ENCODE measurements around the gene SPAG16. TPM values are rescaled to one million over a fixed set of nuclear protein-coding genes. Genes with fewer than 3 reads are reported as not detected.

Gene SPAG16
- total RNA-seq (2021) (16.0 to 19.9 TPM (median 19.3 TPM) in 3 replicates), Bru-seq, nascent RNA (percentile 39 among the genes with signal in this experiment)
- long read RNA-seq, experiment 1, transcript SPAG16-207 (5 exons, 1,250 nt): major isoform, 68 of 93 reads
- long read RNA-seq, experiment 1, partial matches to known transcripts: 6 of 93 reads
- long read RNA-seq, experiment 1, other reads (novel, unspliced or antisense): 19 of 93 reads
- long read RNA-seq, experiment 2, transcript SPAG16-207 (5 exons, 1,250 nt): major isoform, 21 of 32 reads
- long read RNA-seq, experiment 2, partial matches to known transcripts: 2 of 32 reads
- long read RNA-seq, experiment 2, other reads (novel, unspliced or antisense): 9 of 32 reads
- long read RNA-seq, experiment 3, transcript SPAG16-207 (5 exons, 1,250 nt): major isoform, 78 of 92 reads
- long read RNA-seq, experiment 3, partial matches to known transcripts: 6 of 92 reads
- long read RNA-seq, experiment 3, other reads (novel, unspliced or antisense): 8 of 92 reads

DNA sequence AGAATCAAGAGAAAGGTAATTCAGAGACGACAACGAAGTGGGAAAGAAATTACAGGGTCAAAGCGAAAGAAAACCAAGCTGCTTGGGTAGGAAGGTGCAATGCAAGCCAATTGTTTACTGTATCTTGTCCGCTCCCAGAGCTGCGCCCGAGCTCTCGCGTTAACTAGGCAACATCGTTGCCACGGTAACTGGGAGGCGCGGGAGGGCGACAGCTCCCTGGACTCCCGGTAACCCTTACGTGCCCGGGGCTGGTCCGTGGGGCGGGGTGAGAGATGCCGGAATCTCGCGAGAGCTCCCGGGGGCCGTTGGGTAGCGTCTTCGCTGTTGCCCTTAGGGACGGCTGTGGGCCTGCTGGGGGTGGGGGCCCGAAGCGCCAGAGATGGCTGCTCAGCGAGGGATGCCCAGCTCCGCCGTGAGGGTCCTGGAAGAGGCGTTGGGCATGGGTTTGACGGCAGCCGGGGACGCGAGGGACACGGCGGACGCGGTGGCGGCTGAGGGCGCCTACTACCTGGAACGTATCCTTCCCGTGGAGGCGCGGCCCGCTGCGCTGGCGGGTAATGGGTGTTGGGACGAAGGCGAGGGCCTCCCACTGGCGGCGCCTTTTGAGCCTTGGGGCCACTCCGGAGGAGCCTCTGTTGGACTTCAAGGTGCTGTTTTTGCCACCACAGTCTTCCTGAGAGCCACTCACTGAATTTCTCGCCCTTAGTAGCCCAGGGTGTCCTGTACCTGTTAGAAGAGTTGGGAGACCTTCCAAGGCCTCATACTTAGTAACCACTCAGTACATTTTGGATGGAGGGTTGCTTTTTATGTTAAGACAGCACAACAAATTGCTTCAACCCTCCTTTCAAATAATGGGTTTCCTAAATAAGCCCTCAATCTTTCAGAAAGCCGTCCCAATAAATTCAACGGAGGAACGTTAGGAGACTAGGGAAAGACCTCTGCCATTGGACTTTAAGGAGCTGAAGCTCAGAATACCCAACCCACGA, at the start of gene SPAG16:
Gene SPAG16, plus strand, starts transcription at position 360 of the 986 bp plus-strand sequence.
- ChIA-PET POLR2A (interaction anchor here (0.5 to 0.7 kb wide), 2 partner anchors 201 to 433 kb away, joined by 3 read pairs; no protein-coding TSS in a partner anchor), CTCF (interaction anchor here (0.6 to 0.9 kb wide), 2 partner anchors 32 to 38 kb away, joined by 3 read pairs; no protein-coding TSS in a partner anchor)
- H3K4me3 Mint-ChIP-seq: peak within 1 kb of the TSS; percentile 92
- ATAC-seq (peak; percentile 99), DNase-seq (ENCODE audit: low spot score) (peak; percentile 99)
- no peaks in the 10 kb centered on the region for H3K27me3 Mint-ChIP-seq (ENCODE audit: low read depth)
- H3K9me3 Mint-ChIP-seq: no peaks in the 10 kb centered on the region
- peak within 1 kb of the TSS; percentile 98 for H3K27ac Mint-ChIP-seq
- peaks cover 24% of the 10 kb centered on the region for H3K4me1 Mint-ChIP-seq
- no peaks in the 10 kb centered on the region for H3K36me3 Mint-ChIP-seq
- TF ChIP-seq JUN (CRISPR knock-in tag; IDR thresholded peaks at IDR 0.05) (0 out of 2 replicates have a peak, but pooled peaks have one; percentile 36), ZNF423 (CRISPR knock-in tag; IDR thresholded peaks at IDR 0.05) (no peak), SP1 (CRISPR knock-in tag; conservative IDR thresholded peaks at IDR 0.05) (peak; percentile 78), ZBTB21 (CRISPR knock-in tag; IDR thresholded peaks at IDR 0.05; ENCODE audit: borderline replicate concordance) (peak; percentile 84; the same call in 1 of the 2 replicates), ZNF138 (CRISPR knock-in tag; conservative IDR thresholded peaks at IDR 0.05) (peak; percentile 89; the same call in 1 of the 2 replicates), ZBTB43 (CRISPR knock-in tag; IDR thresholded peaks at IDR 0.05) (no peak), JAZF1 (CRISPR knock-in tag; IDR thresholded peaks at IDR 0.05) (no peak), TEAD1 (CRISPR knock-in tag; IDR thresholded peaks at IDR 0.05) (peak; percentile 87), TP53 (CRISPR knock-in tag; IDR thresholded peaks at IDR 0.05) (peak; percentile 86), FOXP4 (CRISPR knock-in tag; IDR thresholded peaks at IDR 0.05) (0 out of 2 replicates have a peak, but pooled peaks have one; percentile 67), GABPB1 (CRISPR knock-in tag; IDR thresholded peaks at IDR 0.05) (peak; percentile 75), TCF7 (CRISPR knock-in tag; IDR thresholded peaks at IDR 0.05; ENCODE audit: low read depth) (no peak), MLX (CRISPR knock-in tag; IDR thresholded peaks at IDR 0.05) (no peak), FOXK1 (CRISPR knock-in tag; IDR thresholded peaks at IDR 0.05) (peak; percentile 74; the same call in 1 of the 2 replicates), ESRRA (CRISPR knock-in tag; IDR thresholded peaks at IDR 0.05; ENCODE audit: borderline replicate concordance) (0 out of 2 replicates have a peak, but pooled peaks have one; percentile 40), KAT7 (CRISPR knock-in tag; IDR thresholded peaks at IDR 0.05; ENCODE audit: borderline replicate concordance) (0 out of 2 replicates have a peak, but pooled peaks have one; percentile 78), FOXP1 (CRISPR knock-in tag; IDR thresholded peaks at IDR 0.05; ENCODE audit: borderline replicate concordance) (peak; percentile 72; the same call in 1 of the 2 replicates), CBFB (CRISPR knock-in tag; IDR thresholded peaks at IDR 0.05; ENCODE audit: low read depth) (peak; percentile 77), ETV6 (CRISPR knock-in tag; IDR thresholded peaks at IDR 0.05) (peak; percentile 90)
- TF ChIP-seq, protein P1, sequence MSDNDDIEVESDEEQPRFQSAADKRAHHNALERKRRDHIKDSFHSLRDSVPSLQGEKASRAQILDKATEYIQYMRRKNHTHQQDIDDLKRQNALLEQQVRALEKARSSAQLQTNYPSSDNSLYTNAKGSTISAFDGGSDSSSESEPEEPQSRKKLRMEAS (CRISPR knock-in tag; IDR thresholded peaks at IDR 0.05): peak; percentile 77
- TF ChIP-seq, protein P2, sequence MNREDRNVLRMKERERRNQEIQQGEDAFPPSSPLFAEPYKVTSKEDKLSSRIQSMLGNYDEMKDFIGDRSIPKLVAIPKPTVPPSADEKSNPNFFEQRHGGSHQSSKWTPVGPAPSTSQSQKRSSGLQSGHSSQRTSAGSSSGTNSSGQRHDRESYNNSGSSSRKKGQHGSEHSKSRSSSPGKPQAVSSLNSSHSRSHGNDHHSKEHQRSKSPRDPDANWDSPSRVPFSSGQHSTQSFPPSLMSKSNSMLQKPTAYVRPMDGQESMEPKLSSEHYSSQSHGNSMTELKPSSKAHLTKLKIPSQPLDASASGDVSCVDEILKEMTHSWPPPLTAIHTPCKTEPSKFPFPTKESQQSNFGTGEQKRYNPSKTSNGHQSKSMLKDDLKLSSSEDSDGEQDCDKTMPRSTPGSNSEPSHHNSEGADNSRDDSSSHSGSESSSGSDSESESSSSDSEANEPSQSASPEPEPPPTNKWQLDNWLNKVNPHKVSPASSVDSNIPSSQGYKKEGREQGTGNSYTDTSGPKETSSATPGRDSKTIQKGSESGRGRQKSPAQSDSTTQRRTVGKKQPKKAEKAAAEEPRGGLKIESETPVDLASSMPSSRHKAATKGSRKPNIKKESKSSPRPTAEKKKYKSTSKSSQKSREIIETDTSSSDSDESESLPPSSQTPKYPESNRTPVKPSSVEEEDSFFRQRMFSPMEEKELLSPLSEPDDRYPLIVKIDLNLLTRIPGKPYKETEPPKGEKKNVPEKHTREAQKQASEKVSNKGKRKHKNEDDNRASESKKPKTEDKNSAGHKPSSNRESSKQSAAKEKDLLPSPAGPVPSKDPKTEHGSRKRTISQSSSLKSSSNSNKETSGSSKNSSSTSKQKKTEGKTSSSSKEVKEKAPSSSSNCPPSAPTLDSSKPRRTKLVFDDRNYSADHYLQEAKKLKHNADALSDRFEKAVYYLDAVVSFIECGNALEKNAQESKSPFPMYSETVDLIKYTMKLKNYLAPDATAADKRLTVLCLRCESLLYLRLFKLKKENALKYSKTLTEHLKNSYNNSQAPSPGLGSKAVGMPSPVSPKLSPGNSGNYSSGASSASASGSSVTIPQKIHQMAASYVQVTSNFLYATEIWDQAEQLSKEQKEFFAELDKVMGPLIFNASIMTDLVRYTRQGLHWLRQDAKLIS (CRISPR knock-in tag; IDR thresholded peaks at IDR 0.05; ENCODE audit: borderline replicate concordance): peak; percentile 51
- TF ChIP-seq, protein P3, sequence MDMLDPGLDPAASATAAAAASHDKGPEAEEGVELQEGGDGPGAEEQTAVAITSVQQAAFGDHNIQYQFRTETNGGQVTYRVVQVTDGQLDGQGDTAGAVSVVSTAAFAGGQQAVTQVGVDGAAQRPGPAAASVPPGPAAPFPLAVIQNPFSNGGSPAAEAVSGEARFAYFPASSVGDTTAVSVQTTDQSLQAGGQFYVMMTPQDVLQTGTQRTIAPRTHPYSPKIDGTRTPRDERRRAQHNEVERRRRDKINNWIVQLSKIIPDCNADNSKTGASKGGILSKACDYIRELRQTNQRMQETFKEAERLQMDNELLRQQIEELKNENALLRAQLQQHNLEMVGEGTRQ (CRISPR knock-in tag; IDR thresholded peaks at IDR 0.05): 0 out of 2 replicates have a peak, but pooled peaks have one; percentile 18
